Measurements from ENCODE around the gene TRPM6. TPM values are rescaled to one million over a fixed set of nuclear protein-coding genes. Genes with fewer than 3 reads are reported as not detected.

TRPM6 gene
- total RNA-seq, 1 donor from 2014 or later = 1.9 TPM

DNA sequence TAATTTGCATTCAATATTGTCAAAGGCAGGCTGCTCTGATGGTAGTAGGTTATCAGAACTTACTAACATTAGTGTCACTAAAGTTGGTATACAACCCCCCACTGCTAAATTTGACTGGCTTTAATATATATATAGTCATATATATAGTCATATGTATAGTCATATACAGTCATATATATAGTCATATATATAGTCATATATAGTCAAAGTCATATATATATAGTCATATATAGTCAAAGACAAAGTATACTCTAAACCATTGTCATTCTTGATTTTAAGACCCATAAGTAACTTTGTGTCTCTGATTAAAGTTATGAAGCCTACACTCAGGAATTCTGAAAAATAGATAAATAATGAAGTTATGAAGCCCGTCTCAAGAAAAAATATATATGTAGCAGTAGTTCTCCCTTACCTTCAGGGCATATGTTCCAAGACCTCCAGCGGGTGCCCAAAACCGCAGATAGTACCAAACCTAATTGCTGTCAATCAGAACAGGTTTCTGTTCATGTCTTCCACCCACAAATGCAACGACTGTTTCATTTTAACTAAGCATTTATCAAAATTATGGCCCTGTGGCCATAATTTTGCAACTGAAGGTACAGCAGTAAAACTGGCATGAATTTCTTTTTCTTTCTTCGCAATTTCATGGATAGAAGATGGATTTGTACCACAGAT is 40.1 kb downstream of the TRPM6 start:
- Mint-ChIP-seq H3K4me3 (ENCODE audit: unreplicated experiment) (no peak overlapping the region), H3K27me3 (ENCODE audit: unreplicated experiment) (peaks cover 2% of the 10 kb centered on the region), H3K4me1 (ENCODE audit: unreplicated experiment) (no peaks in the 10 kb centered on the region), H3K9me3 (ENCODE audit: unreplicated experiment) (no peaks in the 10 kb centered on the region), H3K27ac (ENCODE audit: unreplicated experiment) (no peak overlapping the region), H3K36me3 (ENCODE audit: low read depth, unreplicated experiment) (no peaks in the 10 kb centered on the region)
- no peak for DNase-seq (ENCODE audit: low spot score)
- TF ChIP-seq, protein P1, sequence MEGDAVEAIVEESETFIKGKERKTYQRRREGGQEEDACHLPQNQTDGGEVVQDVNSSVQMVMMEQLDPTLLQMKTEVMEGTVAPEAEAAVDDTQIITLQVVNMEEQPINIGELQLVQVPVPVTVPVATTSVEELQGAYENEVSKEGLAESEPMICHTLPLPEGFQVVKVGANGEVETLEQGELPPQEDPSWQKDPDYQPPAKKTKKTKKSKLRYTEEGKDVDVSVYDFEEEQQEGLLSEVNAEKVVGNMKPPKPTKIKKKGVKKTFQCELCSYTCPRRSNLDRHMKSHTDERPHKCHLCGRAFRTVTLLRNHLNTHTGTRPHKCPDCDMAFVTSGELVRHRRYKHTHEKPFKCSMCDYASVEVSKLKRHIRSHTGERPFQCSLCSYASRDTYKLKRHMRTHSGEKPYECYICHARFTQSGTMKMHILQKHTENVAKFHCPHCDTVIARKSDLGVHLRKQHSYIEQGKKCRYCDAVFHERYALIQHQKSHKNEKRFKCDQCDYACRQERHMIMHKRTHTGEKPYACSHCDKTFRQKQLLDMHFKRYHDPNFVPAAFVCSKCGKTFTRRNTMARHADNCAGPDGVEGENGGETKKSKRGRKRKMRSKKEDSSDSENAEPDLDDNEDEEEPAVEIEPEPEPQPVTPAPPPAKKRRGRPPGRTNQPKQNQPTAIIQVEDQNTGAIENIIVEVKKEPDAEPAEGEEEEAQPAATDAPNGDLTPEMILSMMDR (IDR thresholded peaks at IDR 0.05; ENCODE audit: unreplicated experiment) = no peak

DNA sequence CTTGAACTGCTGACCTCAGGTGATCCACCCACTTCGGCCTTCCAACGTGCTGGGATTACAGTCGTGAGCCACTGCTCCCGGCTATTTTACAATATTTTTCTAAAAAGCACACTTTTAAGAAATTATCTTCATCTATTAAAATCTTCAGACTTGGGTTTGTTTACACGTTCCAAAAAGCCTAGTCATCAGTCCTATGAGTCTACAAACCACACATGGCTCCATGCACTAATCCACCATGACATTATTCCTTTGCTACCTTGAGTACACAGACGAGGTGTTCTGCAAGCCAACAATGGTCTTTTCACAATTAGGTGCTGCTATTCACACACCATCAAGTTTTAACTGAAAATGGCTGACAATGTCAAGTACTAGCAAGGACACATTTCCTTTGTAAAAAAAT is 41.0 kb downstream of the TRPM6 start:
- no peak overlapping the region for H3K4me3 Mint-ChIP-seq (ENCODE audit: unreplicated experiment)
- TF ChIP-seq, protein P1 (IDR thresholded peaks at IDR 0.05; ENCODE audit: unreplicated experiment) = no peak
- no peak overlapping the region for H3K27ac Mint-ChIP-seq (ENCODE audit: unreplicated experiment)
- H3K4me1 Mint-ChIP-seq (ENCODE audit: unreplicated experiment) = no peaks in the 10 kb centered on the region
- H3K36me3 Mint-ChIP-seq (ENCODE audit: low read depth, unreplicated experiment) = no peaks in the 10 kb centered on the region
- no peaks in the 10 kb centered on the region for H3K9me3 Mint-ChIP-seq (ENCODE audit: unreplicated experiment)
- H3K27me3 Mint-ChIP-seq (ENCODE audit: unreplicated experiment) = peaks cover 2% of the 10 kb centered on the region
- no peak for DNase-seq (ENCODE audit: low spot score)

DNA sequence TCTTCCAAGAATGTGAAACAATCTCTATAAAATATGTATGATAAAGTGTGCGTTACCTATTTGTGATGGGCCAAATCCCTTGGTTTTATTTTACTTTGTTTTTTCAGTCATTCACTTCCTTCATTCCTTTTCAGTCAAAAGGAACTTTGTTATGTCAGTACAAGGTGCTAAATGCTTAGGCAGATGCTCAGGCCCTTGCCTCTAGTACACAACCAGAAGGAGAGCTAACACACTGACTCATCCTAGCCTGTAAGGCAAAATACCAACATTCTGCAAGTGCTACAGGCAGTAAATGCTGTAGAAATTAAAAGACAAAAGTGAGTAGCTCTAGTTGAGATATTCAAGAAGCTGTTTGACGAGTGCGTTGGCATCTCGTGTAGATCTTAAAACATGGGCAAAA is 49.4 kb downstream of the TRPM6 start:
- H3K4me1 Mint-ChIP-seq (ENCODE audit: unreplicated experiment) = no peaks in the 10 kb centered on the region
- no peak overlapping the region for H3K4me3 Mint-ChIP-seq (ENCODE audit: unreplicated experiment)
- DNase-seq (ENCODE audit: low spot score) = no peak
- TF ChIP-seq, protein P1 (IDR thresholded peaks at IDR 0.05; ENCODE audit: unreplicated experiment) = no peak
- H3K9me3 Mint-ChIP-seq (ENCODE audit: unreplicated experiment) = no peaks in the 10 kb centered on the region
- H3K36me3 Mint-ChIP-seq (ENCODE audit: low read depth, unreplicated experiment) = no peaks in the 10 kb centered on the region
- H3K27ac Mint-ChIP-seq (ENCODE audit: unreplicated experiment) = no peak overlapping the region
- H3K27me3 Mint-ChIP-seq (ENCODE audit: unreplicated experiment) = peaks cover 2% of the 10 kb centered on the region

DNA sequence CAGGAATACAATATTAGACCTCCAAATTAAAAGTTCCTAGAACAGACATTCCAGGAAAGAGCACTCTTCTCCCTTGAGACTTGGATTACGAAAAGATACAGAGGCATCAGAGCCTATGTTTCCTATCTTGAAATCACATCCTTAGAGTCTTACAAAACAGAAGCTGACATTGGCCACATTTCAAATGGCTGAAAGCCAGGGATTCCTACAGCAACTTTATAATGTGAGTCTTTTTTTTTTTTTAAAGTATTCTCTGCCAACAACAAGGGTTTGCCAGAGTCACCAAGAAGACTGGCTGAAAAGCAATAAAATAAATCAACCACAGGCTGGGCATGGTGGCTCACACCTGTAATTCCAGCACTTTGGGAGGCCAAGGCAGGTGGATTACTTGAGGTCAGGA is 63.1 kb downstream of the TRPM6 start:
- TF ChIP-seq, protein P1 (IDR thresholded peaks at IDR 0.05; ENCODE audit: unreplicated experiment) = no peak
- DNase-seq (ENCODE audit: low spot score) = no peak
- H3K36me3 Mint-ChIP-seq (ENCODE audit: low read depth, unreplicated experiment) = no peaks in the 10 kb centered on the region
- no peaks in the 10 kb centered on the region for H3K4me1 Mint-ChIP-seq (ENCODE audit: unreplicated experiment)
- no peaks in the 10 kb centered on the region for H3K9me3 Mint-ChIP-seq (ENCODE audit: unreplicated experiment)
- peaks cover 4% of the 10 kb centered on the region for H3K27me3 Mint-ChIP-seq (ENCODE audit: unreplicated experiment)
- H3K4me3 Mint-ChIP-seq (ENCODE audit: unreplicated experiment) = no peak overlapping the region
- H3K27ac Mint-ChIP-seq (ENCODE audit: unreplicated experiment) = no peak overlapping the region

DNA sequence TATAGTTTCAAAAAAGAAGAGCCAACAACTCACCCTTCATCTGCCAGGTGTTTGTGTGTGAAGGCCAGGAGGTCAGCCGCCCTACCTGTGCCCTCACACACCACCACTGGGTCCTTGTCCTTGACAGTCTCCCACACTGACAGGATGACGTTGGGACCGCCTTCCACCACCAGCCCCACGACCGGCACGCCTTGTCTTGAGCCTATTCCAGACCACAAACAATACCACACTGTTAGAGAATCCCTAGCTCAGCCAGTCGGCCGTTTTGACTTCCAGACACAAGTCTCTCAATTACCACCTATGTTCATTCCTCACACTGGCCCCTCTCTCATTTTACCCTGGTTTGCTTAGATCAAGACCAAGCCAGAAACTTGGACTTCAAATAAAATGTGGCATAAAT is 66.1 kb downstream of the TRPM6 start:
- DNase-seq (ENCODE audit: low spot score) = no peak
- Mint-ChIP-seq H3K4me3 (ENCODE audit: unreplicated experiment) (no peak overlapping the region), H3K36me3 (ENCODE audit: low read depth, unreplicated experiment) (no peaks in the 10 kb centered on the region), H3K27ac (ENCODE audit: unreplicated experiment) (no peak overlapping the region), H3K27me3 (ENCODE audit: unreplicated experiment) (peaks cover 4% of the 10 kb centered on the region), H3K9me3 (ENCODE audit: unreplicated experiment) (no peaks in the 10 kb centered on the region), H3K4me1 (ENCODE audit: unreplicated experiment) (no peaks in the 10 kb centered on the region)
- TF ChIP-seq, protein P1 (IDR thresholded peaks at IDR 0.05; ENCODE audit: unreplicated experiment) = no peak
